K562 (cell line): ENCODE data around the gene GCNT4. TPM values are rescaled to one million over a fixed set of nuclear protein-coding genes. Genes with fewer than 3 reads are reported as not detected.

Experiments used
- FOXK2 ChIP-seq, 2 experiments: fragments of 450-650 bp; IDR thresholded peaks in 1 of 2; conservative IDR thresholded peaks in 1 of 2; 2 replicates each; pipeline ENCODE4 v1.6.1; 2016; ENCODE audit warnings: low read depth in 2 of 2, mild to moderate bottlenecking in 1 of 2
- POLR2AphosphoS2 ChIP-seq: IDR thresholded peaks from 2 replicates; pipeline ENCODE4 v1.6.1; 2012; ENCODE audit warnings: low read length, improper control_type of control experiment
- POLR3A ChIP-seq: IDR thresholded peaks from 2 replicates; pipeline ENCODE4 v1.6.1; 2011; ENCODE audit warnings: borderline replicate concordance, mild to moderate bottlenecking, moderate library complexity; ENCODE audit not compliant: insufficient read length, insufficient read depth; ENCODE audit errors: extremely low read depth
- SAP30 ChIP-seq: fragments of 200-600 bp; sonication (generic); IDR thresholded peaks from 2 replicates; pipeline ENCODE4 v1.6.1; 2012; ENCODE audit warnings: borderline replicate concordance, low read depth, mild to moderate bottlenecking, moderate library complexity, low read length, control low read depth, inconsistent platforms; ENCODE audit not compliant: insufficient read depth, poor library complexity, severe bottlenecking
- SP1 ChIP-seq: sonication (generic); formaldehyde crosslinking; IDR thresholded peaks from 2 replicates; pipeline ENCODE4 v1.8.1; 2022; ENCODE audit warnings: mild to moderate bottlenecking, missing genetic modification reagents
- SPI1 ChIP-seq: IDR thresholded peaks from 2 replicates; pipeline ENCODE4 v1.6.1; 2011; ENCODE audit warnings: low read depth, low read length, control low read depth, borderline replicate concordance
- STAT5B ChIP-seq: fragments of 250-450 bp; sonication (Bioruptor Pico); IDR thresholded peaks from 2 replicates; pipeline ENCODE4 v1.8.0; 2021; ENCODE audit warnings: mild to moderate bottlenecking, inconsistent platforms
- YBX1 ChIP-seq: fragments of 450-650 bp; IDR thresholded peaks from 2 replicates; pipeline ENCODE4 v1.7.1; 2016; ENCODE audit warnings: mild to moderate bottlenecking
- ZKSCAN8 ChIP-seq: fragments of 200-800 bp; sonication (Bioruptor generic); IDR thresholded peaks from 2 replicates; pipeline ENCODE4 v1.6.1; 2016; ENCODE audit warnings: missing genetic modification characterization, missing compliant biosample characterization
- polyA plus RNA-seq, 8 experiments: library from polyadenylated mRNA; depleted of rRNA in 4 of 8; stranded (reverse) in 5 of 8; unstranded in 3 of 8; fragments of >200 nt; fragmentation: Nextera tagmentation in 2 of 8; fragmentation: Illumina TruSeq in 1 of 8; extraction: Ambion mirVana in 2 of 8; extraction: Trizol in 1 of 8; gene quantifications; 2 replicates each; pipeline versions ENCODE4 v1.2.1 to v1.2.3, GENCODE V29; 2011 to 2014; ENCODE audit warnings: inconsistent platforms in 1 of 8, missing spikeins in 1 of 8
- total RNA-seq, 7 experiments: library from RNA; depleted of rRNA in 6 of 7; stranded (reverse); fragments of >200 nt in 6 of 7; fragmentation: Illumina TruSeq in 2 of 7; extraction: Trizol in 2 of 7; gene quantifications; 2 replicates each; pipeline versions ENCODE4 v1.2.1 to v1.2.3, GENCODE V29; 2011 to 2021; ENCODE audit warnings: low replicate concordance in 1 of 7
- TF ChIP-seq, protein P1 (sequence below): fragments of 450-650 bp; formaldehyde crosslinking; IDR thresholded peaks from 2 replicates; pipeline ENCODE4 v1.4.0; 2020; ENCODE audit warnings: mild to moderate bottlenecking, moderate library complexity
- TF ChIP-seq, protein P2 (sequence below): fragments of 250-450 bp; sonication (Bioruptor Pico); IDR thresholded peaks from 2 replicates; pipeline ENCODE4 v1.5.1; 2021; ENCODE audit warnings: mild to moderate bottlenecking
- TF ChIP-seq, protein P3 (sequence below): fragments of 450-650 bp; IDR thresholded peaks from 2 replicates; pipeline ENCODE4 v1.6.1; 2017; ENCODE audit warnings: mild to moderate bottlenecking, moderate library complexity

Gene GCNT4
- total and polyA plus RNA-seq, 9 of the 15 experiments (the other 6 are each of a cell fraction or from before 2014, with no cell fraction given): 0.01 TPM; not detected in 8

DNA sequence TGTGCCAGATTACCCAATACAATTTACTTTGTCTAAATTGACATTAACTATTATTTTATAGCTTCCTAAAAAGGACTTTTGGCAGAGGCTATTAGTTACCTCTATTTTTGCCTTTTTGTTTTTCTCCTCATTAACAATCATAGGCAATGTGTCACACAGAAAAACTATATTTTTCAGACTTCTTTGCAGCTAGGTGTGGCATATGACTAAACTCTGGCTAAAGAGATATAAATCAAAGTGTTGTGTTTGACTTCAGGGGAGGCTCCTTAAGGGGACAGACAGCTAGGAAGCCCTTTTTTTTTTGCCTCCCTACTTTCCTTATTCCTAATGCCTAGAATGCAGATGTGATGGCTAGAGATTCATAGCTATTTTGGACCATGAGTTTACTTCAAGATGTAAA, 19.7 kb upstream of the GCNT4 start (continued):
- TF ChIP-seq, protein P1, sequence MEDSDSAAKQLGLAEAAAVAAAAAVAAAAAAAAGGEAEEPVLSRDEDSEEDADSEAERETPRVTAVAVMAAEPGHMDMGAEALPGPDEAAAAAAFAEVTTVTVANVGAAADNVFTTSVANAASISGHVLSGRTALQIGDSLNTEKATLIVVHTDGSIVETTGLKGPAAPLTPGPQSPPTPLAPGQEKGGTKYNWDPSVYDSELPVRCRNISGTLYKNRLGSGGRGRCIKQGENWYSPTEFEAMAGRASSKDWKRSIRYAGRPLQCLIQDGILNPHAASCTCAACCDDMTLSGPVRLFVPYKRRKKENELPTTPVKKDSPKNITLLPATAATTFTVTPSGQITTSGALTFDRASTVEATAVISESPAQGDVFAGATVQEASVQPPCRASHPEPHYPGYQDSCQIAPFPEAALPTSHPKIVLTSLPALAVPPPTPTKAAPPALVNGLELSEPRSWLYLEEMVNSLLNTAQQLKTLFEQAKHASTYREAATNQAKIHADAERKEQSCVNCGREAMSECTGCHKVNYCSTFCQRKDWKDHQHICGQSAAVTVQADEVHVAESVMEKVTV: no peak
- TF ChIP-seq POLR3A (no peak), SP1 (CRISPR knock-in tag) (no peak), SAP30 (no peak), FOXK2 (conservative IDR thresholded peaks at IDR 0.05 in 1 of 2, IDR thresholded peaks at IDR 0.05 in 1 of 2; ENCODE audit: low read depth in 2 of 2) (no peak), POLR2AphosphoS2 (no peak), STAT5B (CRISPR knock-in tag) (no peak), SPI1 (no peak), YBX1 (no peak), ZKSCAN8 (no peak)
- TF ChIP-seq, protein P2, sequence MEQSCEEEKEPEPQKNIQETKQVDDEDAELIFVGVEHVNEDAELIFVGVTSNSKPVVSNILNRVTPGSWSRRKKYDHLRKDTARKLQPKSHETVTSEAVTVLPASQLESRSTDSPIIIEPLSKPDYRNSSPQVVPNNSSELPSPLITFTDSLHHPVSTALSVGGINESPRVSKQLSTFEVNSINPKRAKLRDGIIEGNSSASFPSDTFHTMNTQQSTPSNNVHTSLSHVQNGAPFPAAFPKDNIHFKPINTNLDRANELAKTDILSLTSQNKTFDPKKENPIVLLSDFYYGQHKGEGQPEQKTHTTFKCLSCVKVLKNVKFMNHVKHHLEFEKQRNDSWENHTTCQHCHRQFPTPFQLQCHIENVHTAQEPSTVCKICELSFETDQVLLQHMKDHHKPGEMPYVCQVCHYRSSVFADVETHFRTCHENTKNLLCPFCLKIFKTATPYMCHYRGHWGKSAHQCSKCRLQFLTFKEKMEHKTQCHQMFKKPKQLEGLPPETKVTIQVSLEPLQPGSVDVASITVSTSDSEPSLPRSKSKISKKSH (CRISPR knock-in tag): no peak
- TF ChIP-seq, protein P3, sequence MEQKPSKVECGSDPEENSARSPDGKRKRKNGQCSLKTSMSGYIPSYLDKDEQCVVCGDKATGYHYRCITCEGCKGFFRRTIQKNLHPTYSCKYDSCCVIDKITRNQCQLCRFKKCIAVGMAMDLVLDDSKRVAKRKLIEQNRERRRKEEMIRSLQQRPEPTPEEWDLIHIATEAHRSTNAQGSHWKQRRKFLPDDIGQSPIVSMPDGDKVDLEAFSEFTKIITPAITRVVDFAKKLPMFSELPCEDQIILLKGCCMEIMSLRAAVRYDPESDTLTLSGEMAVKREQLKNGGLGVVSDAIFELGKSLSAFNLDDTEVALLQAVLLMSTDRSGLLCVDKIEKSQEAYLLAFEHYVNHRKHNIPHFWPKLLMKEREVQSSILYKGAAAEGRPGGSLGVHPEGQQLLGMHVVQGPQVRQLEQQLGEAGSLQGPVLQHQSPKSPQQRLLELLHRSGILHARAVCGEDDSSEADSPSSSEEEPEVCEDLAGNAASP: no peak
